ENCODE measurements around the gene KDM6A. TPM values are rescaled to one million over a fixed set of nuclear protein-coding genes. Genes with fewer than 3 reads are reported as not detected.
"Not testable (repeated sequence)": the region's sequence is repeated elsewhere in the genome, so short reads cannot be mapped to it uniquely, and the experiment has no call there.

Gene KDM6A
- polyA plus RNA-seq, 1 of the 3 experiments (the other 2 are of a cell fraction): 7.4 TPM

DNA sequence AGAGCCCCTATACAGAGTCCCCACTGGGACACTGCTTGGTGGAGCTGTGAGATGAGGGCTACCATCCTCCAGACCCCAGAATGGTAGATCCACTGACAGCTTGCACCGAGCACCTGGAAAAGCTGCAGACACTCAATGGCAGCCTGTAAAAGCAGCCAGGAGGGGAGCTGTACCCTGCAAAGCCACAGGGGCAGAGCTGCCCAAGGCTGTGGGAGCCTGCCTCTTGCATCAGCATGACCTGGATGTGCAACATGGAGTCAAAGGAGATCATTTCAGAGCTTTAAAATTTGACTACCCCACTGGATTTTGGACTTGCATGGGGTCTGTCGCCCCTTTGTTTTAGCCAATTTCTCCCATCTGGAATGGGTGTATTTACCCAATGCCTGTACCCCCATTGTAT, 49.8 kb upstream of the KDM6A start:
- H3K79me2 ChIP-seq (ENCODE audit: insufficient read depth); CTCF ChIA-PET: not testable (repeated sequence)
- WGBS (ENCODE audit: low lambda C conversion rate): 17% methylated on average over 1 of the region's 2 CpGs

DNA sequence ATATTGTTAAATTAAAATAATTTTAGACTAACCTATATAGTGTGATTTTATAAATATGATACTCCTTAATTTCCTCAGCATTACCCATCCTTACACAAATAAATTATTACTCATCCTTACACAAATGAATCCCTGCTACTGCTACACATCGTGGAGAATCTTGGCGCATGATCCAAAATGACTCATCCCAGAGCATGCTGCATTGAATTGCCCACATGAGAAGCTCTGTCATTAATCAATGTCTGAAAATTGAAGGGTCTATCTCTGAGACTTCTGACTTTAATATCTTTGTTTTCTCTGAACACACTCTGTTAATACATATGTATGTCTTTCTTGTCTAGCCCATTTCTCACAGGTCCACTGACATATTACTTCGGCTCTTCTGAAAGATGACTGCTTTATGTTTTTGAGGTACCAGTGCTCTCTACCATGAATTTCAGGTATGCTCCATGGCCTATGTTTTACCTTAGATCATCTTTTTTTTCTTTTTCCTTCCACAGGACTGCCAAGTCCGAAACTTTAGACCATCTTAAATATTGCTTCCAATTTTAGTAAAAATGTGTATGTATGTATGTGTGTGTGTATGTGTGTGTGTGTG, 44.9 kb upstream of the KDM6A start:
- CTCF ChIA-PET: no interaction called here
- WGBS (ENCODE audit: low lambda C conversion rate): 18% methylated on average over 4 of the region's 4 CpGs
- no peaks in the 10 kb centered on the region for H3K79me2 ChIP-seq (ENCODE audit: insufficient read depth)
- no peak overlapping the region for H3K27ac ChIP-seq (ENCODE audit: low read depth in 2 of 2, low read length in 1 of 2)
- POLR2A ChIA-PET: no interaction called here
- H3K4me2 ChIP-seq: no peak overlapping the region
- no peak for TF ChIP-seq CHD2 (IDR thresholded peaks at IDR 0.05; ENCODE audit: low read length, partially characterized antibody)
- 0 out of 2 replicates have a peak, but pooled peaks have one; percentile 20 for TF ChIP-seq TEAD4 (IDR thresholded peaks at IDR 0.05; ENCODE audit: borderline replicate concordance, insufficient read depth)
- TF ChIP-seq GATA2 (CRISPR knock-in tag; IDR thresholded peaks at IDR 0.05): no peak
- no peak for TF ChIP-seq FOXM1 (IDR thresholded peaks at IDR 0.05; ENCODE audit: low read depth)
- TF ChIP-seq, protein P1, sequence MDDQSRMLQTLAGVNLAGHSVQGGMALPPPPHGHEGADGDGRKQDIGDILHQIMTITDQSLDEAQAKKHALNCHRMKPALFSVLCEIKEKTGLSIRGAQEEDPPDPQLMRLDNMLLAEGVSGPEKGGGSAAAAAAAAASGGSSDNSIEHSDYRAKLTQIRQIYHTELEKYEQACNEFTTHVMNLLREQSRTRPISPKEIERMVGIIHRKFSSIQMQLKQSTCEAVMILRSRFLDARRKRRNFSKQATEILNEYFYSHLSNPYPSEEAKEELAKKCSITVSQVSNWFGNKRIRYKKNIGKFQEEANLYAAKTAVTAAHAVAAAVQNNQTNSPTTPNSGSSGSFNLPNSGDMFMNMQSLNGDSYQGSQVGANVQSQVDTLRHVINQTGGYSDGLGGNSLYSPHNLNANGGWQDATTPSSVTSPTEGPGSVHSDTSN (IDR thresholded peaks at IDR 0.05): peak; percentile 96
- TF ChIP-seq JUND (IDR thresholded peaks at IDR 0.05): peak; percentile 91
- TF ChIP-seq POLR2AphosphoS5 (IDR thresholded peaks at IDR 0.05; ENCODE audit: low read depth, low read length): peak; percentile 22; the same call in 1 of the 2 replicates
- peak; percentile 92 for TF ChIP-seq FOSL2 (IDR thresholded peaks at IDR 0.05; ENCODE audit: borderline replicate concordance, low read depth)
- peak in 1 of 2 experiments; percentile 48; a peak in 1 of 4 replicates for TF ChIP-seq EP300 (IDR thresholded peaks at IDR 0.05; ENCODE audit: borderline replicate concordance in 1 of 2, low read depth in 1 of 2, low read length in 1 of 2)
- TF ChIP-seq TCF12 (IDR thresholded peaks at IDR 0.05): peak; percentile 77
- TF ChIP-seq, protein P2, sequence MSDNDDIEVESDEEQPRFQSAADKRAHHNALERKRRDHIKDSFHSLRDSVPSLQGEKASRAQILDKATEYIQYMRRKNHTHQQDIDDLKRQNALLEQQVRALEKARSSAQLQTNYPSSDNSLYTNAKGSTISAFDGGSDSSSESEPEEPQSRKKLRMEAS (IDR thresholded peaks at IDR 0.05; ENCODE audit: low read depth): peak; percentile 87
- peak; percentile 67; the same call in 1 of the 2 replicates for TF ChIP-seq MEF2A (IDR thresholded peaks at IDR 0.05; ENCODE audit: borderline replicate concordance, low read depth)
- TF ChIP-seq NFIC (IDR thresholded peaks at IDR 0.05; ENCODE audit: borderline replicate concordance): peak; percentile 84
- TF ChIP-seq SMC3 (IDR thresholded peaks at IDR 0.05; ENCODE audit: low read depth, low read length): no peak
- H3K9me3 ChIP-seq: no peaks in the 10 kb centered on the region
- peaks cover 7% of the 10 kb centered on the region for H3F3A ChIP-seq (replicated peaks; ENCODE audit: insufficient read depth)
- no peaks in the 10 kb centered on the region for H3K36me3 ChIP-seq (replicated peaks in 1 of 2; ENCODE audit: control insufficient read depth in 1 of 2, insufficient read depth in 2 of 2, low read length in 1 of 2)
- H3K4me1 ChIP-seq (ENCODE audit: control insufficient read depth in 1 of 2, insufficient read depth in 2 of 2, low read depth in 1 of 2, low read length in 1 of 2): no peaks in the 10 kb centered on the region; a peak in 1 of 4 replicates
- no peaks in the 10 kb centered on the region for H4K20me1 ChIP-seq (ENCODE audit: insufficient read depth)
- H3K9ac ChIP-seq: no peak overlapping the region
- H3K9me2 ChIP-seq: no peaks in the 10 kb centered on the region
- DNase-seq: no peak
- H3K4me3 ChIP-seq (ENCODE audit: low read depth in 2 of 2, low read length in 1 of 2): no peak overlapping the region
- no peak overlapping the region for H2AFZ ChIP-seq (ENCODE audit: low read depth)
- peaks cover 10% of the 10 kb centered on the region; the same call in 1 of the 2 replicates for H3K27me3 ChIP-seq (ENCODE audit: insufficient read depth)

More for the DNA sequence above, 49.8 kb upstream of the KDM6A start:
- H3K27me3 ChIP-seq (ENCODE audit: insufficient read depth); H2AFZ ChIP-seq (ENCODE audit: low read depth); H3K4me3 ChIP-seq (ENCODE audit: low read depth in 2 of 2, low read length in 1 of 2); H3K4me1 ChIP-seq (ENCODE audit: control insufficient read depth in 1 of 2, insufficient read depth in 2 of 2, low read depth in 1 of 2, low read length in 1 of 2); H4K20me1 ChIP-seq (ENCODE audit: insufficient read depth); POLR2A ChIA-PET; H3K4me2 ChIP-seq; H3K9me2 ChIP-seq; H3K36me3 ChIP-seq (replicated peaks in 1 of 2; ENCODE audit: control insufficient read depth in 1 of 2, insufficient read depth in 2 of 2, low read length in 1 of 2); H3K9ac ChIP-seq; H3K9me3 ChIP-seq; DNase-seq; H3F3A ChIP-seq (replicated peaks; ENCODE audit: insufficient read depth); H3K27ac ChIP-seq (ENCODE audit: low read depth in 2 of 2, low read length in 1 of 2): not testable (repeated sequence)
